Keratinocyte (primary cell): Measurements from ENCODE around the gene KCTD17. TPM values are rescaled to one million over a fixed set of nuclear protein-coding genes. Genes with fewer than 3 reads are reported as not detected.
A peak's percentile ranks its signal among the peaks of the same experiment; 100 is the strongest.

Experiments used
- DNase-seq: peaks from one replicate; pipeline ENCODE4 v3.0.0-alpha.2; 2011; ENCODE audit warnings: low read depth, missing footprints, low spot score
- FAIRE-seq: peaks from 2 replicates; lab custom pipeline; 2011; peaks lifted over from hg19 to GRCh38; lab: Jason Lieb, UNC
- H2AFZ ChIP-seq: 2 replicates; pipeline ENCODE4 v1.6.0; 2012; ENCODE audit warnings: low read length, control low read depth, inconsistent platforms; ENCODE audit not compliant: control insufficient read depth
- H3K27ac ChIP-seq: 2 replicates; pipeline ENCODE4 v1.5.1; 2011; ENCODE audit warnings: low read length; ENCODE audit not compliant: control insufficient read depth, insufficient read depth
- H3K27me3 ChIP-seq: 3 replicates; pipeline ENCODE4 v1.6.0; 2011; ENCODE audit warnings: low read length; ENCODE audit not compliant: control insufficient read depth, insufficient read depth; ENCODE audit errors: extremely low read depth
- H3K36me3 ChIP-seq, 2 experiments: 2 replicates in 1 of 2; 3 replicates in 1 of 2; pipeline ENCODE4 v1.5.1; 2011; ENCODE audit warnings: low read length in 2 of 2, mild to moderate bottlenecking in 1 of 2; ENCODE audit not compliant: control insufficient read depth in 2 of 2, insufficient read depth in 2 of 2; ENCODE audit errors: extremely low read depth in 1 of 2
- H3K4me1 ChIP-seq: 3 replicates; pipeline ENCODE4 v1.5.1; 2011; ENCODE audit warnings: low read length; ENCODE audit not compliant: control insufficient read depth, insufficient read depth; ENCODE audit errors: extremely low read depth
- H3K4me2 ChIP-seq: 3 replicates; pipeline ENCODE4 v1.6.0; 2011; ENCODE audit warnings: low read depth, low read length; ENCODE audit not compliant: control insufficient read depth, insufficient read depth; ENCODE audit errors: extremely low read depth
- H3K4me3 ChIP-seq, 3 experiments: fragments of 200-600 bp in 1 of 3; sonication (generic) in 1 of 3; 2 replicates in 2 of 3; 3 replicates in 1 of 3; pipeline ENCODE4 v1.5.1; 2011 to 2016; ENCODE audit warnings: low read length in 3 of 3, mild to moderate bottlenecking in 3 of 3, control low read depth in 2 of 3, inconsistent platforms in 1 of 3, low read depth in 1 of 3, mixed read lengths in 1 of 3, mixed run types in 1 of 3, moderate library complexity in 1 of 3; ENCODE audit not compliant: control insufficient read depth in 2 of 3, insufficient read depth in 2 of 3; ENCODE audit errors: extremely low read depth in 1 of 3
- H3K79me2 ChIP-seq: 2 replicates; pipeline ENCODE4 v1.6.0; 2012; ENCODE audit warnings: low read length; ENCODE audit not compliant: control insufficient read depth, insufficient read depth
- H3K9ac ChIP-seq: 3 replicates; pipeline ENCODE4 v1.6.0; 2011; ENCODE audit warnings: low read length; ENCODE audit not compliant: control insufficient read depth, insufficient read depth; ENCODE audit errors: extremely low read depth
- H3K9me1 ChIP-seq: 3 replicates; pipeline ENCODE4 v1.6.0; 2011; ENCODE audit warnings: low read length; ENCODE audit not compliant: control insufficient read depth, insufficient read depth; ENCODE audit errors: extremely low read depth
- H3K9me3 ChIP-seq: 2 replicates; pipeline ENCODE4 v1.5.1; 2012; ENCODE audit warnings: low read depth, low read length; ENCODE audit not compliant: control insufficient read depth
- H4K20me1 ChIP-seq: 3 replicates; pipeline ENCODE4 v1.6.0; 2011; ENCODE audit warnings: low read length; ENCODE audit not compliant: control insufficient read depth, insufficient read depth; ENCODE audit errors: extremely low read depth
- CTCF ChIP-seq, 3 experiments: IDR thresholded peaks in 1 of 3; conservative IDR thresholded peaks in 1 of 3; optimal IDR thresholded peaks in 1 of 3; 2 replicates in 2 of 3; 3 replicates in 1 of 3; pipeline versions ENCODE3 to v1.5.1; 2011; ENCODE audit warnings: low read length in 3 of 3, mild to moderate bottlenecking in 3 of 3, moderate library complexity in 2 of 3, control low read depth in 1 of 3, inconsistent platforms in 1 of 3; ENCODE audit not compliant: insufficient read depth in 2 of 3; ENCODE audit errors: extremely low read depth in 1 of 3
- EZH2 ChIP-seq: IDR thresholded peaks from one replicate; pipeline ENCODE4 v1.6.1; 2012; ENCODE audit warnings: inconsistent platforms, mild to moderate bottlenecking, low read length, moderate library complexity
- dilution Hi-C: fragments of 300-500 bp; cut with MboI; formaldehyde crosslinking; loops from one replicate; pipeline ENCODE4 v1.7.0; 2020; ENCODE audit warnings: low sequenced_read_pairs; ENCODE audit not compliant: extremely low pct_ligation_motif_present
- polyA plus RNA-seq, 5 experiments: library from polyadenylated mRNA; depleted of rRNA in 3 of 5; stranded (reverse) in 3 of 5; stranded (forward) in 1 of 5; unstranded in 1 of 5; fragments of >200 nt; gene quantifications; 1 replicate in 1 of 5; 2 replicates in 3 of 5; 3 replicates in 1 of 5; pipeline versions ENCODE4 v1.2.1 to v1.2.3, GENCODE V29; 2011 to 2012; ENCODE audit warnings: missing spikeins in 2 of 5, low read depth in 1 of 5, low replicate concordance in 1 of 5

The KCTD17 gene
- polyA plus RNA-seq, 1 donor (not counting 4 experiments of a cell fraction or from before 2014, with no cell fraction given), result 16.3 TPM

GRCh38 chr22:37045958-37046357 lies 5.6 kb upstream of the KCTD17 start:
- Histone ChIP-seq H3K4me1 (peaks cover 6% of the 10 kb centered on the region), H3K36me3 (no peaks in the 10 kb centered on the region), H3K9ac (no peak overlapping the region), H3K9me1 (no peaks in the 10 kb centered on the region), H3K4me2 (no peak overlapping the region), H4K20me1 (no peaks in the 10 kb centered on the region), H3K9me3 (no peaks in the 10 kb centered on the region), H2AFZ (no peak overlapping the region), H3K27ac (no peak overlapping the region), H3K4me3 (no peak overlapping the region), H3K27me3 (no peaks in the 10 kb centered on the region), H3K79me2 (no peaks in the 10 kb centered on the region)
- dilution Hi-C loops, result no loop called here
- no peak for DNase-seq
- FAIRE-seq, result peak; percentile 77
- TF ChIP-seq CTCF (optimal IDR thresholded peaks at IDR 0.05 in 1 of 3, IDR thresholded peaks at IDR 0.05 in 1 of 3, conservative IDR thresholded peaks at IDR 0.05 in 1 of 3; ENCODE audit: extremely low read depth in 1 of 3, insufficient read depth in 2 of 3, low read length in 3 of 3) (peak; percentile 54 to 72 (median 56)), EZH2 (no peak)

- Histone ChIP-seq H3K36me3 (no peaks in the 10 kb centered on the region), H3K27me3 (no peaks in the 10 kb centered on the region), H3K9ac (no peak overlapping the region), H2AFZ (no peak overlapping the region), H3K79me2 (no peaks in the 10 kb centered on the region), H3K4me3 (no peak overlapping the region), H3K9me1 (no peaks in the 10 kb centered on the region), H3K9me3 (no peaks in the 10 kb centered on the region), H3K4me1 (peaks cover 4% of the 10 kb centered on the region), H3K4me2 (no peak overlapping the region), H3K27ac (no peak overlapping the region), H4K20me1 (no peaks in the 10 kb centered on the region)
- DNase-seq, result no peak
- no peak for FAIRE-seq
- dilution Hi-C loops, result no loop called here
- TF ChIP-seq EZH2, result no peak
- no peak for TF ChIP-seq CTCF (optimal IDR thresholded peaks at IDR 0.05 in 1 of 3, IDR thresholded peaks at IDR 0.05 in 1 of 3, conservative IDR thresholded peaks at IDR 0.05 in 1 of 3; ENCODE audit: extremely low read depth in 1 of 3, insufficient read depth in 2 of 3, low read length in 3 of 3)
Observed at GRCh38 chr22:37046589-37046988, 5.0 kb upstream of the KCTD17 start.
